HG03135 (cell line): Measurements from ENCODE around the gene MAGI1.

ENCODE experiments used
- ATAC-seq: cut with Tn5 transposase; IDR thresholded peaks from one replicate; pipeline ENCODE4 v1.9.1; 2021; ENCODE audit warnings: mild to moderate bottlenecking, moderate library complexity; ENCODE audit not compliant: unreplicated experiment

Gene MAGI1

DNA sequence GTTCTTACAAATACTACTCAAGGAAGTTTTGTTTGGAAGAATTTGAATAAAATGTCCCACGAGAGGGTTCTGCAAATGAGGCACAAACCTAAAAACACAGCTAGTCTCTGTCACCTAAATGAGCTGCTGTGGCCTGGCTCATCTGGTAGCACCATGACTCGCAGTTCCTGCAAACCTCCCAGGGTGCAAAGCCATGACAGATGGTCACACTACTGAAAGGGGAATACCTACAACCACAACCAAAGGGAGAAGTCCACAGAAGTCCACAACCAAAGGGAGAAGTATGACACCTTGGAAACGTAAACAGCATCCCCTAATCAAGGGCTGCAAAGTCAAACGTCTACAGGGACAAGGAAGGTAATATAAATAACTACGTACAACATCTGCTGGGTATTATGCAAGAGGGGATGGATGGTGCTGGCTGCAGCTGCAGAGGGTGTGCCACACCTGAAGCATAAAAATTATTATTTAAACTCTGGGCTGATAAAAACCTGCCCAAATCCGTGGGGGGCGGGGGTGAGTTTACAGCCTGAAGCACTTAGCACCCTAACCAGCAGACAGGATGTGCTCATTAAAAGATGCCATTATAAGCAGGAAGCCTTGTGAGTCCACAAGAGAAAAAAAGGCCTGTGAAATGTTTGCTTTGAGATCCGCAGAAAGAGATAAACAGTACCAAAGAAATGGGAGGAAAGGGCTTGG is 184.0 kb downstream of the MAGI1 start:
- no peak for ATAC-seq

DNA sequence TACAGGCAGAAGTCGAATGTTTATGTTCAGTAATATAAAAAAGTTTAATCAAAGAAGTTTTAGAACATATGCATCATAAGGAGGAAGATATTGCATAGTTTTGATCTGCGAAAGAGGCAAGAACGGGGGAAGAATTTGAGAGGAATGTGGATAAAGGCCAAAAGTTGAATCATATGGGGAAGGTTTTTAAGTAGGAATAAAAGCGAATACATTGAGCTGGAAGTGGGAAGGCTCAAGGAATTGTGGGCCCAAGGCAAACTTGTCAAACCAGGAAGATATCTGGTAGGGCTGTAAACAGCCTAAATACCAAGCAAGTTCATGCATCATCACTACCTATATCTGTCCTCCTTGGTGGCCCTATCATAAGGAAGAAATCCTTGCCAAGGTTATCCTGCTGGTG is 186.9 kb downstream of the MAGI1 start:
- no peak for ATAC-seq

DNA sequence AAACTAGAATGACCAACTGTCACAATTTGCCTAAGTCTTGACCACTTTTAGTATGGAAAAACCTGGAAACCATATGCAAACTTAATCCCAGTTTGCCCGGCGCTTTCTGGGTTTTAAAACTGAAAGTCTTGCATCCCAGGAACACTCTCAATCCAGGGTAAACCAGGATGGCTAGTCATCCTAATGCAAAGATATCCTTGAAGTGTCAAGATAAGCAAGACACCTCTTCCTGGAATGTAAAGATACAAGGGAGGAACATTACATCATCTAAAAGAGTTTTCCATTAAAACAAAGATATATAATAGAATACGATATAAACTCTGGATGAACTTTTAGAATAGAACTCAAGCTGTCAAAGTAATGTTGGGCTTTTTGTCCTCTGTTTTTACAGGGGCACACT is 188.5 kb downstream of the MAGI1 start:
- no peak for ATAC-seq

DNA sequence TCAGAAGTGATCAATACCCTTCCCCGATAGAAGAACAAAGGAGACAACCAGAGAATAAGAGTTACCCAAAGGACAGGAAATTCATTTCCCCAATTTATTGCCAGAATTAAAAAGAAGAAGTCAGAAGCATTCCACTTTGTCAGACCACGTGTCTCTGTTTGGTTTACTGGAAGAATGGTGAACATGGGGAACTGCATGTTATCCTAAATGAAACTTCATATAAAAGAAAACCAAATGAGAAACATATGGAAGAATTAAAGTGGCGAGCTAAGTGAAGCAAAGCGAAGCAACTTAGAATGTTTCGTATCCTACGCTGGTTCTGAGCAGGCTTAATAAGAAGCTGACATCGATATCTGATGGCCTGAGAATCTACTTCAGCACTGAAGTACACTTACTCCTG is 190.7 kb downstream of the MAGI1 start:
- ATAC-seq: no peak

DNA sequence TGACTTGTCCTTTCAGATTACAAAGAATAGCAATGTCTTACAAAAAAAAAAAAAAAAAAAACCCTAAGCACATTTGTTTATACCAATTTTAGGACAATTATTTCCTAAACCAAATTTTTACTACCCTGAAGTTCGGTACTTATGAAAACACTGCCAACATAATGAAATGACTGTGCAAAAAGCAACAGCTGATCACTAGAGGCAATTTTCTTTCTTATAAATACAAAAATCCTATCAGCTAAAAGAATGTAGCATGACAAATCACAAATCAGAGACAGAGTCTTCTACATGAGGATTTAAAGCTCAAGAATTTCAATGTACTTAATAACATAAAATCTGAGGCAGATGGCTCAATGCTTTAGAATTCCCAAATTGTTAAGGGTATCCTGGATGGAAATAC is 191.8 kb downstream of the MAGI1 start:
- no peak for ATAC-seq

DNA sequence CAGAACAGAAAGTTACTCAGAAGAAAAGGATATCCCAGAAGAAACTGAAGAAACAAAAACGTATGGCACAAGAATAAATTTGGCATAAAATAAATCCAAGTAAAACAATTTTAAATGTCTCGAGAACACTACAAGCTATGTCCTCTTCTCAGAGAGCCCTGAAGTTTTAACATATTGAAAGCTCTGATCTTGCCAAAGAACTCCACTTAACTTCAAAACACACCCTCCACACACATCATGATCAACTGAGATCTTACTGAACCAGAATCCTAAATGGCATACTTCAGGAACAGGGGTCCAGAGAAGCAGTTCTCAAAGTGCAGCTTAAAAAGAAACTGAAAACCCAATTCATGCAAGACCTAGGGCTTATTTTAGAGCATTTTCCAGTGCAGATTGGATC is 194.3 kb downstream of the MAGI1 start:
- no peak for ATAC-seq

DNA sequence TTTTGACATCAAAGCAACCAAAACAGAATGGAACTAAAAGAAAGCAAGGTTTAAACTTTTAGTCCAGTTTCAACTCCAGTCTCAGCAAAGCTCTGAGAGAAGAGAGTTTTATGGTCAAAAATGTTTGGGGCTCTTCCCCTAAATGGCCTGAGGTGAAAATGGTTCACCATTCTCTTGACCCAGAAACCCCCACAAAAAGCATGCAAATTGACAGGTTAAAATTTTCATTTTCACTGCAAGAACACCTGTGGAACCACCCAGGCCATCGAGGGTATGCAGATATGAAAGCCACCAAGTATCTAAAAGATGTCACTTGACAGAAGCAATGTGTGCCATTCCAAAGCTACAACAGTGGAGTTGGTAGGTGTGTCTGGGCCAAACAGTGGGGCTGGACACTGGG is 195.0 kb downstream of the MAGI1 start:
- ATAC-seq: no peak

DNA sequence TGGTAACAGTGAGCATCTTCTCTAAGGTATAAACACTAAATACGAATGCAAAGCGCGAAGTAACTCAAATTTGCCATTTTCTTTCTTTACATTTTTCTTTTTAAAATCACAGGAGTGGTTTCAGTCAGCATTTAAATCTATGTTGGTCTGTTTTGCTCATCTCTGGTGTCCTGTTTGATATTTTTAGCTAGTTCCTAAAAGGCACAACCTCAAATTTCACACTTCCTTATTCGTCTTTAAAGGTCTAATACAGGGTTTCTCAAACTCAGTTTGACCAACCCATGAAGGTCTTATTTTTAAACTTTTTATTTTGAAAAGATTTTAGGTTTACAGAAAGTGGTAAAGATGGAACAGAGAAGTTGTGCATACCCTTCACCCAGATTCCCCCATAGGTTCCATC is 201.1 kb downstream of the MAGI1 start:
- no peak for ATAC-seq

DNA sequence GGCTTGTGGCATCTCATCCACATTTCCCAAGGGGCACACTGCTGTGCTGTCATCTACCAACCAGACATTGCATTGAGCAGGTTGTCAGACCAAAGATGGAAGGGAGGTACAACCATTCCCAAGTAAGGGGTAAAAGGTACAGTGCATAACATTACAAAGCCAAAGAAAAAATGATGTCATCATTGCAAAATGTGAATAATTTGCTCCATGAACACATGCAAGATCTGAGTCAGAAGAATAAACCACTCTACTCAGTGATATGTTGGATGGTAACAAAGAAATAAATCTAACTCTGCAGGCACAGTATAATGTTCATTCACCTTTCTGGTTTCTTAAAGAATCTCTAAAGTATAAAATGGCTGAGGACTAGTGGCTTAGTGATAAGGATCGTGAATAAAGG is 202.7 kb downstream of the MAGI1 start:
- no peak for ATAC-seq

DNA sequence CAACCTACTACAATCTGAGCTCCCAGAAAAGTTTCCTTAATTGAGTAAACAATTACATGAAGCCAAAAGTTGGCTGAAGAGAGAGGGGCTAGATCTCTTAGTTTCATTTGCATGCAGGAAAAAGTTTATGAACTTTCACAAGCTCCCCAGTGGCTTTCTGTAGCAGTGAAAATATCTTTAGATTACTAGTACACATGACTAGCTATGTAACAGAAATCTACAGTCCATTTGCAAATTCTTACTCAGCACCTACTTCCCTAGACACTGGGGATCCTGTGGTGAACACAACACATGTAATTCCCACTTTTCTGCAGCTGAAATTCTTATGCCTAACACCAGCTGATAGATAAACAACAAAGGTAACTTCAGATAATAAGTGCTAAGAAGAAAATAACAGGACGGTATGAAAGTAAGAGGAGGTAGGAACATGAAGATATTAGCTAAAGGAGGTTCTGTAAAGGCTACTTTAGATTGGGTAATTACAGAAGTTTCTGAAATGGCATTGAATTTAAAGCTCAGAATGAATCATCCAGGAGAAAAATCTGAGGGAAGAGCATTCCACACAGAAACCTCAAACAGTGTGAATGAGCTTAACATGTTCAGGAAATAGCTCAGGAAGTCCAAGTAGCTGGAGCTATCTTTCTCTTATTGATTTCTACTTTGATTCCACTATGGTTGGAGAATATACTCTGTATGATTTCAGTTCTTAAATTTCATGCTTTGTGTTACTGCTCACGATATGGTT is 204.8 kb downstream of the MAGI1 start:
- ATAC-seq: no peak

DNA sequence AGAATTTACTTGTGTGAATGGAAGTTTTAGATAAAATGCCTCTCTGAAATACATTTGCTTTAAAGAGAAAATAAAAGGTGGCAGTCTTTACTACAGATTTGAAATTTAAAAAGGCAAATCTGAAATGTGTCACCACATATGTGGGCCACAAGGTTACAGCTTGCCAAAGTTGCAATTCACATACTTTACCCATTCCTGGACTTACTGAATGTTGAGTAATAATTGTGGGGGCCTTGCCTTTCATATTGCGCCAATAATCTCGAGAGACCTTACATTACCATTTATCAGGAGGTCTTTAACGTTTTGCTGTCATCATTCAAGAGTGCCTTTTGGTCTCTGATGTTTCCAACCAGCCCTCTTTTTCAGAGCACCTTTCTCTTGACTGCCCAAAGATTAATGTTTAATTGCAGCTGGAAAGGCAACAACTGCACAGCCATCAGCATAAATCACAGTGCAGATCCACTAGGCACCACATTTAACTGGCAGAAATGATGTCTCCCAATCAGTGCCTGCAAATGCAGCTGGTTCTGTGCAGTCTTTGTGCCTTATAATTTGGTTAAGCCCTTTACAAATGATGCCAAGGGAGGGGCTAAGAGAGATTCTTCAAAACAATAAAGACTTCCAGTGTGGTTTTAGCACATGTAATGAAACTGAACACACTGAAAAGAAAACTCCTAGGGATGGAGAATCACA is 206.8 kb downstream of the MAGI1 start:
- ATAC-seq: no peak

DNA sequence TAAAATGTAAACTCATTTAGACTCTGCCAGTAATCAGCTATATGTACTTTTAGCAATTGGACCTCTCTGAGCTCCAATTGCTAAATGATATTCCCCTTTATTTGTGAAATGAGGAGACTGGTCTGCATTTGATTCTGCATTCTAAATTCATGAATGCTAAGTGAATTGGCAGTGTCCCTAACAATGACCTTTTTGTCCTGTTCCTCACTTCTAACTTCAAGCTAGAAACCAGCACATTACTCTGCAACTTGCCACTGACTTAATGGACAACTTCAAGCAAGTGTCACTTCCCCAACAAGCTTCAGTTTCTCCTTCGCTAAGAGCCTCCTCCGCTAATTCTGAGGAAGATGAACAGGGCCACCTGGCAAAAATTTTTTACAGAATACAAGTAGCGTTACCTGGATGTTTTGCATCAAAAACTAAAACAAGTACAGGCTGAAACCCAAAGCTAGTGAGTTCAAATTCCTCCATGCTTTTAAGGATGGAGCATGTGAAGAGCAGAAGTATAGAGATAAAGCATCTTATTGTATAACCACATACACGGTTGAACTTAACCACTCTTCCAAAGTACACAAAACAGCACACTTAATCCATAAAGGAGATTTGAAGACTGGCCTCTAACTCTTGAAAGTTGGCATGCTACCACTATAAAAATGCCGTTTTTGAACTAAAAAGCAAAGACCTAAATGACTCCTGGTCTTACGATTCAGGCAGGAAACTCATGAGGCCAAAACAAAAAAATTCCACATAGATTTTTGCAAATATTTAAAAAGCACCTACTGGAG is 207.6 kb downstream of the MAGI1 start:
- no peak for ATAC-seq

DNA sequence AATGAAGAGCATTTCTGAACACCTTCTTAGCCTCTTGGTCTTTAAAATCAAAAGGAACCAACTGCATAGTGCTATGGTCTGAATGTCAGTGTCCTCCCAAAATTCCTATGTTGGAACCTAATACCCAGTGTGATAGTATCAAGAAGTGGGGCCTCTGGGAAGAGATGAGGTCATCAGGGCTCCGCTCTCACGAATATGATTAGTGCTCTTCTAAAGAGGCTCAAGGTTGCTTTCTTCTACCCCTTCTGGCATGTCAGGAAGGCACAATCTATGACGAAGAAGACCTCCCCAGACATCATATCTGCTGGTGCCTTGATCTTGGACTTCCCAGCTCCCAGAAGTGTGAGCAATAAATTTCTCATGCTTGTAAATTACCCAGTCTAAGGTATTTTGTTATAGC is 209.5 kb downstream of the MAGI1 start:
- no peak for ATAC-seq

DNA sequence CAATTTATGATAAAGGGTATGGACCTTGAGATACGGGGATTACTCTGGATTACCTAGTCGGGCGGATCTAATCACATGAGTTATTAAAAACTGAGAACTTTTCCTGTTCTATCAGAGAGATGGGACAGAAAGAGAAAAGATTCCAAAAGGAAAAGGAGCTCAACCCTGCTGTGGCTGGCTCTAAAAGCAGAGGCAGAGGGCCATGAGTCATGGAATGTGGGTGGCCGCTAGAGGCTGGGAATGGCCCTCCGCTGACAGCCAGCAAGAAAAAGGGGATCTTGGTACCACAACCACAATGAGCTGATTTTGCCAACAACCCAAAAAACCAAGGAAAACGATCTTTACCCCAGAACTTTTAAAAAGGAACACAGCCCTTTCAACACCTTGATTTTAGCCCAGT is 210.0 kb downstream of the MAGI1 start:
- ATAC-seq: no peak

DNA sequence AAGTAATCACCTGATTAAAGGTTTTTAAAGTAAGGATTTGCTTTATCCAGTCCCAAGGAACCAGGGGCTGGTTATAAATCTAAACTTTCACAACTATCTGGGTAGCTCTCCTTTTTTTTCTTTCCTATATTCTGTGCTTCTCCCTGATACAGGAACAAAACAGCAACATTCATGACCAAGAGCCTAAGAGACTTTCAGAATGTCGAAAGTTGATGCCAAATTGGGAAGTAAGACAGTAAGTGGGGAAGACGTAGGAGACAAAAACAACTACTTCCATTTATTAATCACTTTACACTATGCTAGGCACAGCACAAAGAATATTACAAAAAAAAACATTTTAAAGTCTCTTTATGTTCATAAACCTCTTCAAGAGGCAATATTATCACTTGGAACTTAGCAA is 211.6 kb downstream of the MAGI1 start:
- no peak for ATAC-seq

DNA sequence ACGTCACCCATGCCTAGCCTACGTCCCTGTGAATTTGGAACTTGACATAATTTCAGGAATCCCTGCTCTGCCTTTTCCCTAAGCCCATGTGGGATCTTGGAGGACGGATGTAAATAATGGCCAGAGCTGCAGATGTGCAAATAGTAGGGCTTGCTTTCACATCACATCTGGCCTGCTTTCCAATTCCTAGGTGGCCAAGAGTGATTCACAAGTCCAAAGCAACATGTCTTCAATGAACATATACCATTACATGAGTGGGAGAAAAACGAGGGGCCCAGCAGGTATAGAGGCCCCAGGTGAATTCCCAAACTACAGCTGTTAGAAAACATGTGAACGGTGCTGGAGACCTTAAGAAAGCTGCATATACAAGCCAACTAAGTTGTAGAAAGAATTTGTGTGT is 214.6 kb downstream of the MAGI1 start:
- no peak for ATAC-seq

DNA sequence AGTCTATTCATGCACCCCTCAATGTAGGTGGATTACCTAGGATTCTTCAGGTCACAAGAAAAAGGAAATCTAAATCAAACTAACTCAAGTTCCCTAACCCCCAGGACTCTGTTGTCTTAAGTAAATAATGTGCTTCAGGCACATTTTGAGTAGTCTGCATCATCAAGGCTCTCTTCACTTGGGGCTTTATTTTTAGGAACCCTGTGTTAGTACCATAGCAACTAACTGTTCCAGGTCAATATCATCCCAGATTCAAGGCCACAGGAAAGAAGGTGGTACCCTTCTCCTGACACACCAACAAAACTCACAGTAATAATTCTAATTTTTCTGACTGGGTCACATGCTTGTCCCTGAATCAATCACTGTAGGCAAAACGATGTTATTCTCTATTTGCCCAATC is 218.1 kb downstream of the MAGI1 start:
- no peak for ATAC-seq

DNA sequence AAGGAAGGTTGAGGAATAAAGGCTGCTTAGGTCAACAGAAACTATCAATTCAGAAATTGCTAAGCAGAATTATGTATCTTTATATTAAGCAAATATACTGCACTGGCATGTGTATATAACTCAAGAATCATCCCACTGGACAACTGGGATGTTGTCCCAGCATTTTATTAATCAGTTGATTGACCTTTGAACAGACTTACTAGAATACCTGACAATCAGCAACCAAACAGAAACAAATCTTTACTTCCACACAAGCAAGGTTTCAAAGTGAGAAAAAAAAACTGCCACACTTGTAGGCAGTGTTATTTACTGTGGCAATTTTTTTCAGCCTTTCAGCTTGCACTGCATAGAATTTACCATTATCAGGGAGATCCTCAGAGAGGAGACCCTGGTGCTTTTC is 218.8 kb downstream of the MAGI1 start:
- ATAC-seq: no peak

DNA sequence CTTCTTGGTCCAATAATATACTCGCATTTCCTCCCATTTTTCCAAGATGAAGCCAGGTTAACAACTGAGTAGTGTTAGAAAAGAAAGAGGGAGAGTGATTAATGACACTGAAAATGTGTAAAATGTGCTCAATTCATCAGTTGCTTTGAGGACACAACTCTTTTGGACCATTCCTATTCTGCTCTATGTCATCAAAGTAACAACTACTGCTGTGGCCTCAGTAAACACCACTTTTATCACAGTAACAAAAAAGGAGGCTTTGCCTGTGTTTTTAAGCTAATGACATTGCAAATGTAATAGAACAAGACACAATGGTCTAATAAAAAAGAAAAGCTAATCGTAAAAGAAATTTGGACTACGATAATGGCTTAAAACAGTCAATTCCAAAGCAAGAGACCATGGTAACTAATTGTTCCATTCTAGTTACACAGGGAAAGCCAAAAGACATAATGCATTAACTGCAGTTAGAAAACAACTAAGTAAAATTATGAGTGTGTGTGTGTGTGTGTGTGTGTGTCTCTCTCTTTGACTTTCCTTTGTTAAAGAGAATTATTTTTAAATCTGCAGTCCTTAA is 221.1 kb downstream of the MAGI1 start:
- ATAC-seq: no peak

DNA sequence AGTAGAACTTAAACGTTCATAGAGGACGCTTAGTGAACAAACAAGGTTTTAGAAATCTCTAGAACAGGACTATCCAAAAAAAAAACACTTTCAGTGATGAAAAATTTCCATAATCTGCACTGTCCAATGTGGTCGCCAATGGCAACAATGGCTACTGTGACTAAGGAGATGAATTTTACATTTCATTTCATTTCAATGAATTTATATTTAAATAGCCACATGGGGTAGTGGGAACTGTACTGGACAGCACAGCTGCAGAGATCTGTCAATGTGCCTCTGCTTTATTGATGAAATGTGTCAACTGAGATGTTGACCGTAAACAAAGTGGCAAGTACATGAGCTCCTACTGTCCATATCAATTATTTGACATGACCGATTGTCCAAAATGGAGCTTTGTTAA is 222.5 kb downstream of the MAGI1 start:
- no peak for ATAC-seq
